GM18507 (cell line): ENCODE measurements around the gene SLC8A1.

Source experiments
- DNase-seq: peaks from one replicate; pipeline ENCODE4 v3.0.0; 2011; ENCODE audit warnings: low read depth; ENCODE audit not compliant: insufficient read length; ENCODE audit errors: extremely low spot score
- FAIRE-seq: peaks from 2 replicates; lab custom pipeline; 2011; peaks lifted over from hg19 to GRCh38; lab: Jason Lieb, UNC

The SLC8A1 gene

DNA sequence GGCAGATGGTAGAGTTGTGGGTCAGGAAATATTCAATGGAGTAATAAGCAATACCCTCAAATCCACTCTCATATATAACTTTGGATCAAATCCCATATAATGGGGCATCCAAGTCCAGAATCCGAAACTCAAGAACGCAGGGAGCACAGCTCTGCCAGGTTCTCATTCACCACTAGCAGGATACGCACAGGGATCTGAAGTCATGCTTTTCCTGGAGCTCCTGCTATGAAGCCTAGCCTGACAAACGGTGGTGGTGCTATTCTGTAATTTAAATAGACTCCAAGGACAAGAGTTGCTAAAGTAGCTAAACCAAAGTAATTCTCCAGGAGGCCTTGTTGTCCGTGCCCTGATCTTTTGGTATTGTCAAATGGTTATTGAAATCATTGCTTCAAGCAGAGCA, 264.8 kb downstream of the SLC8A1 start:
- DNase-seq: no peak
- no peak for FAIRE-seq

DNA sequence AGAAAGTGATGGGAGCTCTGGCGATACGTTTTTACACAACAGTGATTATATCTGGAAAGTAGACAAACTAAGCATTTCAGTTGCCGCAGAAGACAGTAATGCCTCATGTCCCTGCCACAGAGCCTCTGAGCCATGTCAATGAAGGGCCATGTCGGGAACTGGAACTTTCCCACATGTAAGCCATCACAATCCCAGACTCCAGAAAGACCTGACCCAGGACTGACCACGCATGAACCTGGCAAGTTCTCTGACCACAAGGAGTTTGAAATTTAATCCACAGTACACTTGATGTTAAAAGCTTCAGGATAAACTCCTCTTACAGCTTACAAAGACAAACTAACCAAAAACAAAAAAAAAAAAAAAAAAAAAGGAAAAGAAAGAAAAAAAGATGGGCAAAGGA, 267.3 kb downstream of the SLC8A1 start:
- no peak for DNase-seq
- no peak for FAIRE-seq

DNA sequence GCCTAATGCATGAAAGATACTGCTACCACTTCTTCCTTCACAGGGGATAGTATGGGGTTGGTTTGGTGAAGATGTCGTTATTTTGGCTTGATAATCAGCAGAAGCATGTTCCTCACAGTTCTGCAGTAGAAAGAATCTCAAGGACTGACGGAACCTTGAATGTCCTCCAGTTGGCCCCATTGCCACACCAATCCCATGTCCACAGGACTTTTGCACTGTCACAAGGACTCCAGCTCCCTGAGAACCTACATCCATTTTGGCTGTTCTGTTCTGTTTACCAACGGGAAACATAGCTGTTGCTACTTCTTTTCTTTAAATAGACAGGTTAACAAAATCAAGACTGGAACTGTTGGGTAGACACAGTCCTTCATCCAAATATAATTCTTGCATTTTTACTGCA, 270.0 kb downstream of the SLC8A1 start:
- FAIRE-seq (no peak), DNase-seq (no peak)

DNA sequence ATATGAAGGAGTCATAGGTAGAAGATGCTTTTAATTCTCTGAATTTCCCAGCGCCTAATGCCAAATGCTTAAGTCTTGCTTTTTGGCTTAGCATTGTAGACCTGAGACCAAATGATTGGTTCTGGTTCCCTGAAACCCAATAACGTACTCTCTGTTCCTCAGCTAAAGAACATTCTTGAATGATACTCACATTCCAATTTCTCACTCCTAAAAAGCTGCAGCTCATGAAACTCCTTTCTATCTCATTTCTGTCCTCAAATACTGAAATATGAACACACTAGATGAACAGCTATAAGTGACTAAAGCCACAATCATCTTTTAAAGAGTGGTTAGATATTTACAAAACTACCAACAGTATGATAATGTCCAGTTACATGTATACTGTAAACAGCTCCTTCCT, 272.1 kb downstream of the SLC8A1 start:
- no peak for FAIRE-seq

DNA sequence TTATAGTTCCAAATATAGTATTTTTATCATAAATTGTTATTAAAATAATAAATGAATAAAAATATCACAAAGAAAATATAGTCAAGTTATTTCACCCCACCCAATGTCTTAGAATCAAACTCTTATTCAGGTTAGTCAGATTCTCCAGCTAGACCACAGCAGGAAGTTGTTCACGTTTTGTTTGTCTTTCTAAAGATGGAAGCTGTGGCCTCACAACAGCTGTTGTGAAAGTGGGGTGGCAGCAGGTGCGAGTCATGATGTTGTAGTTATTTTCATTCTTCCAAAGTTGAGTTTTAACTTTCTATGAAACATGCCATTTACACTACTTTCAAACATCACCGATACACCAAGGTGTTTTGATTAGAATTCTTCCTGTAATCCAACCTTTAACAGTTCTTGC, 272.9 kb downstream of the SLC8A1 start:
- no peak for DNase-seq

More for the DNA sequence above, 272.1 kb downstream of the SLC8A1 start:
- no peak for DNase-seq

DNA sequence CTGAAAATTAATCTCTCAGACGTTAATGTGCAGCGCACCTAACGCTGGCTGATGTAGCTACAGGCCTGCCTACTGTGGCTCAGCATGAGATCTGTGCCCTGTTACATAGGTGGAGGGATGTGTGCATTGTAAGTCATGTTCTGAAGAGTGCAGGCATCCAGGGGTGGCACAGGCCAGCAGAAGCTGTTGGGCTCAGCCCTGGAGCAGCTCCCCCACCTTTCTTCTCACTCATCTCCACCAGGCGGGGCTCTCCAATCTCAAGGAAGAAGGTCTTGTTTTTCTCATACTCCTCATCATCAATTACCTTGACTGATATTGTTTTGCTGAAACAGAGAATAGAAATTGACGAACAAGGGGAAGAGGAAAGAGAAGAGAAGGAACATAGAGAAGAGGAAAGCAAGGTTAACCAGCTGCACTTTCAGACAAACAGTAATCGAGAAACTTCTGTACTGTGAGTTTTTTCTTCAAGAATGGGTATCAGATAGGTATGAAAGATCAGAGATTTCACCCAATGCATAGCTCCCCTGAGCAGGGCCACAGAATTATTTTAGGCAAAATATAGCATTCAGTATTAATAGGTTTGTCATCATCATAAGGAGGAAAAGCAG, 273.6 kb downstream of the SLC8A1 start:
- FAIRE-seq: no peak
- DNase-seq: no peak

More for the DNA sequence above, 272.9 kb downstream of the SLC8A1 start:
- no peak for FAIRE-seq

DNA sequence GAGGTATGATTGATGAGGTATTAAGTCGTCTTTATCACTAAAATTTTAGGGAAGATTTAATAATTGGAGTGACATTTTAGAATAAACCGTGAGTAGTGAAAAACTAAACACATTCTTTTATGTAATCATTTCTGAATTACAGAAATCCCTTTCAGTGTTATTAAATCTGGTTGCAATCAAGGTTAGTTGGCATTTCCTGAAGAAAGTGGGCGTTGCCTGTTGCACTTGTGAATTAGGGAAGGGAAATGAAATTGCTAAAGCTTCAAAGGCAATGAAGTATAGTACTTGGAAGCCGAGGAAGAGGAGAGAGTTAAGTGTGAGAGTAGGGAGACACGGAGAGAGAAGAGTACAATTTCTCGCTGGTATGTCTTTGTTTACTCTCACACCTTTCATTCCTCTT, 274.5 kb downstream of the SLC8A1 start:
- no peak for FAIRE-seq

DNA sequence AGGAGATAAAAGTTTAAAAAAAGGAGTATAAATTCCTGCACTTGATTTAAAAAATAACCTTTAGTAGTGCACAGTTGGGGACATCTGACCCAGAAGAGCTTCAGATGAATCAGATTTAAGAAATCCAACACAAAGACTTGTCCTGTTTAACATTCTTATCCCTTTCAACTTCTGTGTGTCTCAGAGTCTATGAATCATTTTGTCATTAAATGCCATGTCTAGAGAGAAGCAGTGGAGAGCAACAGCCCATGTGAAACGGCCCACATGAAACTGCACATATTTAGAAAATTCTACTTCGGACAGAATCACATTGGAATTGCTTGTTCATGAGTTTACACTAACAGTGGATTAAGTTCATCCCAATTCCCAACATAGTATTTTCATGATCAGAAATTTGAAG, 278.6 kb downstream of the SLC8A1 start:
- DNase-seq (no peak), FAIRE-seq (no peak)

More for the DNA sequence above, 274.5 kb downstream of the SLC8A1 start:
- DNase-seq: no peak

DNA sequence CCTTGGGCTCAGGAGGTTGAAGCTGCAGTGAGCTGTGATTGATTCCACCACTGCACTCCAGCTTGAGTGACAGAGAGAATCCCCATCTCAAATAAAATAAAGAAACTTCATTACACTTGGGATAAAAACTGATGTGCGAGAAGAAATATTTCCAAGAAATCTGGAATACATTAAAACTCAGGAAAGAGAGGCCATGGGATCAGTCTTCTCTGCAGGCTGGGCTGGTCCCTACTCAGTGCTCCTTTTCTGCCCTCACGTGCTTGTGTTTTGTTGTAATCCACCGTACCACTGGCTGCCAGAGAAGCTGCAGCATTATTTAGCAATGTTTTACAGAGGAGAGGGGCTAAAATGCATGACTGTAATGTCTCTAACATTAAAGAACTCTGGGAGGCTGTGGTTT, 282.0 kb downstream of the SLC8A1 start:
- DNase-seq (no peak), FAIRE-seq (no peak)

DNA sequence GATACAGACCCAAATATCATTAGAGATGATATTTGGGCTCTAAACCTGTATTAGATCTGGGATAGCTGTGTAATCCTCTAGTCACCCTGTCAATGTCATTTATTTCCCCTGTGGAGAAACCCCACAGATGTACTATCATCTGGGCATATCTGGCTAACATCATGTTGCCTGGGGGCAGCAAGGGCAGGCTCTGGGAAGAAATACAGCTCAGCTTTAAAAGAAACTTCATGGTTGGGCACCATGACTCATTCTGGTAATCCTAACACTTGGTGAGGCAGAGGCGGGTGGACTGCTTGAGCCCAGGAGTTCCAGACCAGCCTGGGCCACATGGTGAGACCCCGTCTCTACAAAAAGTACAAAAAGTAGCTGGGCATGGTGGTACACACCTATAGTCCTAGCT, 282.5 kb downstream of the SLC8A1 start:
- no peak for DNase-seq
- no peak for FAIRE-seq

DNA sequence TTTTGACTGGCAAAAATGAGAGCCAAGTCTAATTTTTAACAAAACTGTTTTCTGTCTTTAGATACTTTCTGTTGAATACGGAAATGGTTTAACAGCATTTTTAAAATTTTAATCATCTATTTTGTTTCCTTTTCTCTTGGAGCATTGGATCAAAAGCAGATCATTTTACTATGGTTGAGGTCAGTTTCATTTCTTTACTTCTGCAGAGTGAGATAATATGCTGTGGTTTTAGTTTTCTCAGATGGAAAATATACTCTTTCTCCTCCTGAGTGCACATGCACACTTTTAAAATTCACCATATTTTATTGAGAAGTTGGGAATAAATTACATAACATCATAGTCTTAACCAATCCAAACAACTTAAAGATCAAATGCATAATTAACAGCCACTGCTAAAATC, 283.3 kb downstream of the SLC8A1 start:
- DNase-seq (no peak), FAIRE-seq (peak; percentile 12)

DNA sequence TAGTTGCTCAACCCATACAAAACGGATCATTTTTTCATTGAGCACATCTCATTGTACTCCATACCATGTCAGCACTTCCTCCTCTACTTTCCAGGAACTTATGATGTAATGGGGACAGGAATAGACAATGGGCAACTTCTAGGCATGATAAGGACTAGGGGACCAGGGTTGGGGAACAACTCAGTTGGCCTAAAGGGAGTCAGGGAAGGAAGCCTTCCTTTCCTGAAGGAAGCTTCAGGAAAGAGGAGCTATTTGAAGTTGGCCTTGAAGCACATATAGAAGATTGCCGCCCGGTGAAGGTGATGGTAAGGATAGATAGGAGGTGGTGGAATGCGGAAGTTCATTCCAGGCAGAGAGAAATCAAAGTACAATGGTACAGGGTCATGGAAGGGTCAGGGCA, 283.9 kb downstream of the SLC8A1 start:
- FAIRE-seq (no peak), DNase-seq (no peak)

DNA sequence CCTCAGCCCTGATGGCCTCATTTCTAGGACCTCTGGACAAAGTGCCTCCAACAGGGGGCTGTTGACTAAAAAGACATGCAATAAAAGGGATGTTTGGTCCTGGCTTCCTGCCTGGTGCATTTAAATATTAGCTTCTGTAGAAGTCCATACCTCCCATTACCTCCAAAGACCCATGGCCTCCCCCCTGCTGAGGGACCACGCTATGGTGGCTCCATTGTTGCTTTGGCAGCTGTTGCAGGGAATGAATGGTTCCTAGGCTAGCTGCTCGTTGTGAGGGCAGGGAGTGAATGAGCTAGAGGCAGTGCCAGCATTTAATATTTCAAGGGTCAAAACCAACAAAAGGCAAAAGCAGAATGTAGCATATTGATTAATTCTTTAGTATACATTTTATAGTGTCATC, 285.9 kb downstream of the SLC8A1 start:
- no peak for DNase-seq
- no peak for FAIRE-seq

DNA sequence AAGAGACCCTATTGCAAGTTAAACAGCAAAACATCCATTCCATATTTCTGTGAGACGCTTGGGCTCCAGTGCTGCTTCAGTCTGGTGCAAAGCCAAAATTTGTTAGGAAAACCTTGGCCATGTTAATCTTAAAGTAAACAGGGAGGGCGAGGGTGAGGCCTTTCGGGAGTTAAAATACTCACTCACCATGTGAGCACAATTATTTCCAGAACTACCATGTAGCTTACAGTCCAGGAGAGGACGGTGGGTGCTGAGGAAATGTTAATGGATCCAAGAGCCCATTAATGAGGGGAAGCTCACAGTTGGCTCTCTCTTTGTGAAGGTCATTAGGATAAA, 286.4 kb downstream of the SLC8A1 start:
- DNase-seq (no peak), FAIRE-seq (no peak)

DNA sequence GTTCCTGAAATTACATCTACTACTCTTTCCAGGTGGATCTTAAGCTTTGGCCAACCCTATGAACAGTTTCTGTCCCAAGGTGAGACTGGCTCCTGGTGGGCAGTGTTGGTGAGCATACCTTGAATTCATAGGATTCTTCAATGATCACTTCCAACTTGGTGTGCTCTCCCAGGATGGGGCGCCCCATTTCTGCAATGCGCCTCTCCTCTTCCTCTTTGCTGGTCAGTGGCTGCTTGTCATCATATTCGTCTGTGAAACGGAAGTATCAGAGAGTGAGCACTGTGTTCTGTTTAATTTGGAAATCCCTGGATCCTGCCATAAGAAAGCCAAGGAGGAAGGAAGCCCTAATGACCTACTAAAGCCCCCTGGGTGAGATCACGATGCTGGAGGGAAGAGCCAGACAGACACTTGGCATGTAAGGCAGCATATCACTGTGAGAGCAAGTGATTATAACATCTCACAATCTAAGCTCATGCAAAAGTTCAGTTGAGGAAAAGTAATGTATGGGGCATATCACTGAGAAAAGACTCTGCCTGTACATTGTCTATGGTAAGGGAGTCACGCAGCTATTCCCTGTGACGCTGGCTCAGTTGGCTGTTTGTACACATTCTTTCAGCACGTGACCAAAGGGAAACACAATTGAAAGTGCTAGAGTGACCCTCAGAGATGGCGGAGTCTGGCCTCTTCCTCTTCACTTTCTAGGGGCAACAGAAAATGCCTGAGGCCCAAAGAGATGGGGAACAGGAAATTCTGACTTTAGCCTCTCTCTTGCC, 287.0 kb downstream of the SLC8A1 start:
- FAIRE-seq (no peak), DNase-seq (no peak)

DNA sequence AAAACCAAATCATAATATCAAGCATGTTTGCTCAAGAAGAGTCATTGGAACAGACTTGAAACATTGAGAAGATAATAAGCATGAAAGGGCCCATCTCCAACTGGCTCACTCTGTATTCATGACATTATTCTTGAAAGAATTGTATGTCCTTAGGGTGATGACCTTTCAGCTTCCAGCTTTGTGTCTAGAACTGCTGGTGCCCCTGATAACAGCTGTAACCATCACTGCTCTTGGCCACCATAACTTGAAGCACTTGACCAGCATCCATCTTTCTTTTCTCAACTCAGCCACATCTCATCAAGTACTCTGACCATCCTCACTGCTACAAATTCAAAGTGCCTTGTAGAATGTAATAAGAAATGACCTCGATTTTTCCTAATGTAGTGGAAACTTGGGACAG, 289.9 kb downstream of the SLC8A1 start:
- FAIRE-seq: no peak

DNA sequence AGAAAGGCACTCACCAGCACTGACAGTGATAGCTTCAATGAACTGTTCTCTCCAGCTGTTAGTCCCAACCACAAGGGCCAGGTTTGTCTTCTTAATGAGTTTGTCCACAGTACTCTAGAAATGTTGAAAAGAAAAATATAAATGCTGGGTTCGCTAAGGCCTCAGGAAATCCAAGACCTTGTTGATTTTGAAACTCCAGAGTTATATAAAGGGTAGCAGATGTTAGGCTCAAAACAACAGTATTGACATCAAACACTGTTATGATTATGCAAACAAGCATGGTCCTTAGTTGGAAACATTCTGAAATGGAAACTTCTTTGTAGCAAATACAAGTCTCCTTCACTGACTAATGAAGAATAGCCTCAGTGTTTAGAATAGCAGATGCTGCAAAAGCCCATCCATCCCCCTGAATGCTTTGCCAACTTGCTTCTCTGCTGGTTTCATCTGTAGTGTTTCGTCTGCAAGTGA, 291.1 kb downstream of the SLC8A1 start:
- no peak for FAIRE-seq
- DNase-seq: no peak

More for the DNA sequence above, 289.9 kb downstream of the SLC8A1 start:
- DNase-seq: no peak

DNA sequence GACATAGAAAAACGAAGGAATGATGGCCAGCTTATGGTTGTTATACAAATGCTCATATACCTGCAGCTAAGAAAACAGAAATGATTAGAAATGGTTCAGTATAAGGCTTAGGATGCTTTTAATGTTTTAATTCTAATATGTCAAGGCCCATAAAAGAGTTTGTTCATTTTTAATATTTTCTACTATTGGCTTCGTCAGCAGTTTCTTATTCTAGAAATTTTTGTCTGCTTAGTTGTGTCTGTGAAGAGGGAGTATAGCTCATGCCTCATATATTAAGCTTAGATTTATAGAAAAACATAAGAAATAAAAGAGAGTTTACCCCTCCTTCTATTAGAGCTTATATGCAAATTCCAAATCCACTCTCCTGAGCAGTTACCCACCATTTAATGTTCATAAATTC, 292.6 kb downstream of the SLC8A1 start:
- FAIRE-seq (no peak), DNase-seq (no peak)

DNA sequence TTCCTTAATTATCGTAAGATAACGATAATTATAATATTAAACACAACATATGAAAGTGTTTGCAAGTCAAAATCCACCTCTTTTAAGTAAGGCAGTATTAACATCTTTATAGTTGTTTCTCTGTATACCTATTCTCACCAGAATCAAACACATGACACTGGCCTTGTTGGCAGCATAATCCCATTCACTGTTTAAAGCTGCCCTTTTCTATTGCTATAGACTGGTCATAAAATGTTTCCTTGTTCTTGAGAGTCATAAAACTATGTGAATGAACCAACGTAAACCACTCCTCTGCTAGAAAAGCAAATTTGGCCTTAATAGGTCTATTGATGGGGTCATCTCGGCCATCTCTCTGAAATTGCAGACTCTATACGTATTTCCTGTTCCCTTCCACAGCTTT, 293.1 kb downstream of the SLC8A1 start:
- FAIRE-seq: no peak
- DNase-seq: no peak

DNA sequence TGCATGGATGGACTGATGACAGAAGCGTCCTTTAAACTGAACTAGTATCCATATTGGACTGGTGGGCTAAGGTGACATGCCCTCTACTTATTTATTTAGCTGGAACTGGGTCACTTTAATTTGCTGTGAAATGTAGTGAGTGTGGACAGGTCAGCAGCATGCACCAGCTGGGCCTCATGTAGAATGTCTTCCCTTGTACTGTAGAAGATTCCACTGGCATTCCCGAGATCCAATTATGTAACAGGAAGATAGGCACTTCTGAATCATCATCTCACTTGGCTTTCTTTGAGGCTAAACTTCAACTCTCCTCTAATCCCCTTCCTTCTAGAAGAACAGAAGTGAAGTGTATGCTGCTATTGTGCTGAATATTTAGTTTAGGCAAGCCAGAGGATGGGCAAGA, 296.2 kb downstream of the SLC8A1 start:
- FAIRE-seq: no peak
- no peak for DNase-seq

DNA sequence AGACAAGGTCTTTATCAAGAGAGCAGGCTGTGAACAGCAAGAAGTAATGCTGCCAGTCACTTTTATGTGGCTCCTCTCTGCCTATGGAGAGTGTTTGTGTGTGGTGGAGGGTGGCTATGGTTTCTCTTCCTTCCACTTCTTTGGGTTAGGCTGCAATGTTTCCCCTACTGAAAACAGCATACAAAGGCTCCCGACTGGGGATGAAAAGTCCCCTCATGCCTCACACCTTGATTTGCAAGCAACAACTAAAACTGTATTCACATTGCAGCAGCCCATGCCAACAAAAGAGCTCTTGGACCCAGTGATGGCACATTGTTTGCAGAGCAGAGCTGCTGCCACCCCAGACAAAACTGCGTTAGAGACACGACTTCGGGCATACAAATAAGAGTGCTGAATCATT, 301.6 kb downstream of the SLC8A1 start:
- DNase-seq: no peak
- FAIRE-seq: no peak
